ENCODE measurements around the gene NRIP1.

NRIP1 gene

GRCh38 chr21:15064576-15065391 lies at the start of gene NRIP1:
Gene NRIP1 (minus strand): TSS chr21:15065000. CDS start chr21:14968192, 96,808 bp downstream.
- peak; percentile 71 to 75 for ATAC-seq

DNA sequence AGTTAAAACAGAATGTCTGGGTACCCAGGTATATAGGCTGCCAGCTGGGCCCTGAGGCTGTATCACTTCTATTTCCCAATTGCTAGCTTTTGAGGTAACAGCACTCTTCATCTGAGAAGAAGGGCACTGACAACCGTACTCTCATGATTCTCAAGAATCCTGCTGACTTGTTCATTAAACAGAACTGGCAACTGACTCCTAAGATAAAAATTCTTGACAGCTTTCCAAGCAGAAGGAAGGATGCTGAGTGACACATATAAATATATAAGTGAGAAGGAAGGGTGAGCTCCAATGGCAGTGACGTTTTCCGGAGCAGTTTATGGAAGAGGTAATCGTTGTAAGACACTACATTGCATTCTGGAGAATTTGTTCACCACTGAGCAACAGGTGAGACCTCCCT lies 48.1 kb upstream of the NRIP1 start:
- no peak for ATAC-seq

- ATAC-seq: no peak
Observed at GRCh38 chr21:15108801-15109200, 44.0 kb upstream of the NRIP1 start.

DNA sequence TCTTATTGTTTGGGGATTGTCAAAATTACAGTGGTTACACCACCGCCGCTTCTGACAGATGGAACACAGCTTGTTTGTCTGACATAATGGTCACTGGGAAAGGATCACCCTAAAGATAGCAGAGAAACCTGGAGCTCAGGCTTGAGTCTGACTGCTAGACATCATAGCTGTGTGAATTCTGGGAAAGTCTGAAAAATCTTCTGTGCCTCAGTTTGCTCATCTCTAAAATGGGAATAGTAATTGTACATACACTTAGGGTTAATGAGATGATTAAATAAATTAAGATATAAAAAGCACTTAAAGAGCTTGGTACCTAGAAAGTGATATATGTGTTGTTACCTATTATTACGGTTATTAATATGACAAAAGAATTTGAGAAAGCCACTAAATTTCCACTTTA lies 39.7 kb upstream of the NRIP1 start:
- ATAC-seq: no peak

GRCh38 chr21:15098908-15099307 lies 34.1 kb upstream of the NRIP1 start:
- no peak for ATAC-seq

DNA sequence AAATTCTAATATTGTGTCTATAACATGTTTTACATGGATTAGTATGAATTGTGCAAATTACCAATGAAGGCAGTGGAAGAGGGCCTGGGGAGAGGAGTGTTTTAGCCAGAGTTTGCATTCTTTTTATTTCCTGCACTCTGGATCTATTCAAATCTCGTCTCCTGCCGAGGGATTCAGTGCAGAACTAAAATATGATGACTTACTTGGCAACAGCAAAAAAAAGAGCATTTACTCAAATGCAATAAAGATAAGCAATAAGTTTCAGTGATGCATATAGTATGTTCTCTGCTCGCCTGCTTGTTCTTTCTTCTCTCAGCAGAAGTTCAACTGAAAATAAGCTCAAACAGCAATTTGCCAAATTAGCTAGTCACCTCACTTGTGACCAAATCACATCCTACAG lies 33.4 kb upstream of the NRIP1 start:
- ATAC-seq: no peak

DNA sequence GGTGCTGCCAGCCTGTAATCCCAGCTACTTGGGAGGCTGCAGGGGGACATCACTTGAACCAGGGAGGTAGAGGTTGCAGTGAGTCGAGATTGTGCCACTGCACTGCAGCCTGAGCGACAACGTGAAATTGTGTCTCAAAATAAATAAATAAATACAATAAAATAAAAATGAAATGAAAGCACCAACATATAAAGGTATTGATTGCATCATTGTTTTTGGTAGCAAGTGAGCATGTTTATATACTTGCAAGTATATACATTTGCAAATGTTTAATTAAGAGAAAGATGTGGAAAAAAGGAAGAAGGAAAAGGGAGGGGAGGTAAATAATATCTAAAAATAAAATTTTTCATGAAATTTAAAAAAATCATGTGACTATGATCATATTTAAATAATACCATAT lies 32.8 kb upstream of the NRIP1 start:
- no peak for ATAC-seq

- ATAC-seq: no peak
Observed at GRCh38 chr21:15096146-15096545, 31.3 kb upstream of the NRIP1 start.

GRCh38 chr21:15095326-15095725 lies 30.5 kb upstream of the NRIP1 start:
- ATAC-seq: no peak

DNA sequence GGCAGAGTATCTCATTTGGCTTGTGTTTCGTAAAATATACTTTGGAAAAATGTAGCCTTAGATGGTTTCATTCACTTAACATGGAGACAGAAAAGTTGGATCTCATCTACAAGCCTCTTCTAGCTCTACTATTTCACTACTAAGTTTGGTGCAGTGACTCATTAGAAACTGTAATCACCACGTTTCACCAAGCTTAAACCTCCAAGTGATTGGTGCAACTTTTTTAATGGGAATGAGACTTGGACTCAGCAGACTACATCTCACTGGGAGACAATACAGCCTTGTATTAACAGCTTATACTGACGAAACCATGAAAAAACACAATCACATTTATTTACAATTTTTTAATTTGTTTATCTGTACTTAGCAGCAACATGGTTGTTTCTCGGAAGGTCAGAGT lies 29.9 kb upstream of the NRIP1 start:
- ATAC-seq: no peak

DNA sequence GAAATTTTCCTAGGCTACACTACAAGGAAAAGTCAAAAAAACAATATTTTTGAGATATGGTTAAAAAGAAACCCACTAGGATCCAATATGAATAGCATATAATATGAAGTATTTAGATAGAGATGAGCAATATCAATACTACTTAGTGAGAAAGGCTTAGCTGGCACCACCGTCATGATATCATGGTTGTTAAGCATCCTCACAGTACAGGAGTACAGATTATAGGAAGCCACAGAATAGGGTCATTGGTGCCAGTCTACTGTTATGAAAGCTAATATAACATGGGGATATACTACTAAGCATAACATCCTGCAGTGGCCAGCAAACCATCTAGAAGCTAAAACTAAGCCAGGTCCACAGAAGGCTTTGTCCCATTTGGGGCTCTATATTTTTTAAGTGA lies 28.4 kb upstream of the NRIP1 start:
- ATAC-seq: peak in 1 of 2 donors; percentile 46

DNA sequence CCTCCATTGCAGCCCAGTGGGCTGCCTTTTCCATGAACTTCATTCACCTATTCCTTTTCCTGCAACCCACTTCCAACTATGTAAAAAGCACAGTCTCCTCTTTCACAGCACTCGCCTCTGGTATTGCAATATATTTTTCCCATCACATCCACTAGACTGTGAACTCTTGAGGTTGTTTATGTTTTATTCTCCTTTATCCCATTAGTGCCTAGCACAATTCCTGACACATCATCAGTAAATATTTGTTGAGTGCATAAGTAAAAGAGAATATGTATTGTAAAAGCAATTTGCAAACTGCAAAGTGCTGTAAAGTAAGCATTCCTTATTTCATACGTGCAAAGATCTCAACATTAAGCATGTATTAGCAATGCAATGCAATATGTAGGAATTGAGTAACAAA lies 27.9 kb upstream of the NRIP1 start:
- no peak for ATAC-seq

GRCh38 chr21:15090390-15090789 lies 25.6 kb upstream of the NRIP1 start:
- ATAC-seq: no peak

- ATAC-seq: no peak
Observed at GRCh38 chr21:15088488-15088887, 23.7 kb upstream of the NRIP1 start.

GRCh38 chr21:15084668-15085067 lies 19.9 kb upstream of the NRIP1 start:
- ATAC-seq: no peak

DNA sequence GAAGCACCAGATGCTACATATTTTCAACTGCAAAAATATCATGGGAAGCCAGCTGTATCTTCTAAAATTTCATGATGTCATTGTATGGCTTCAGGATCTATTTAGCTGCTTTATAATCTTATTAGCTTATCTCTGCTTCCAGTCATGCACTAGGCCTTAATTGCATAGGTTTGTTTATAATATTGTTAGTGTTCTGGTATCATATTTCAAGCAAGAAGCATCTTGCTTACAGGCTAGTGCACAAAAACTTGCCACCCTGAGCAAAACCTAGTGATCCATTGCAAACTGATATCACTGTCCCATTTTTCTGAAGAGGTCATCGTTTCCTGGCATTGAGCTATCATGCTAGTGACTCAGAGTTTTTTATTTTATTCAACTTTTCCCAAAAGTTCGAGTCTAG lies 15.7 kb upstream of the NRIP1 start:
- ATAC-seq: no peak

- ATAC-seq: no peak
Observed at GRCh38 chr21:15079269-15079668, 14.5 kb upstream of the NRIP1 start.

DNA sequence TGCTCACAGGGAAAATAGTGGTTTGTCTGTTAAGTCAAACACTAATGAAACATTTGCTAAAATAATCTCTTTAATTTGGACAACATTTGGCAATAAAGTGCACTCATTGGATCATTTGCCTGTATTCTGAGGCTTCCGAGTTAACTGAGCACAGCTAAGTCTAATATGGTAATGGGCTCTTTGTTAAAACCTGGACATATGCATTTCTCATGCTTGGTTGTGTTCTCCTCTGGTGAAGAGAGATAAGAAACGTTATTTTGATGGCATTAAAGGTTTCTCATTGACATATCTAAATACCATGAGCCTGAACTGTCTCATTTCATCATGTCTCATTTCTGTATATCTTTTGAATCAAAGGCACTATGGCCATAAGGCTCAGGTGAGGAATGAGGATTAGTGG lies 13.4 kb upstream of the NRIP1 start:
- ATAC-seq: no peak

- ATAC-seq: no peak
Observed at GRCh38 chr21:15077529-15078145, 12.8 kb upstream of the NRIP1 start.

DNA sequence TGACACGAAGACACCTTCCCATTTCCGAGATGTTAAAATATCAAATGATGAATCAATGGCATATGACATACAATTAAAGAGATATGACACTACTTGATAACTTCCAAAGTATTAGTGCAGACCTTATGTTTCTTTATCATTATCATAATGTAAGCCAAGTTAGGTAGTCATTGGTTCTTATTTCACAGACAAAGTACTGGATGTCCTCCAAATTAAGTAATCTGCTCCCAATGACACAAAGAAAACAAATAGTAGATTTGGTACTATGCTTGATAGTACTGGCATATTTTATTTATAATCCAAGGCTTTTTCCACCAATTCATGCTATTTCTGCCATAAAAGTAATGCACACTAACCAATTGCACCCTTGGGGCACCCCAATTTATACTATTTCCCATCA lies 11.9 kb upstream of the NRIP1 start:
- ATAC-seq: no peak

DNA sequence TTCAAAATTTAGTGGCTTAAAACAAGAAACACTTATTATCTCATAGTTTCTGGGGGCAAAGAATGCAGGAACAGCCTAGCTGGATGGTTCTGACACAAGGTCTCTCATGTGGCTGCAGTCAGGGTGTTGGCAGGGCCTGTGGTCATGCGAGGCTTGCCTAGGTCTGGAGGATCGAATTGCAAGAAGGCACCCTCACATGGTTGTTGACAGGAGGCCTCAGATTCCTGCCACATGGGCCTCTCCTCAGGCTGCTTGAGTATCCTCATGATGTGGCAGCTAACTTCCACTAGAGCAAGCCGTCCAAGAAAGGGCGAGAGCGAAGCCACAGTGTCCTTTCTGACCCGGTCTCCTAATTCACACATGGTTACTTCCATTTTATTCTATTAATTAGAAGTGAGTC lies 6.2 kb upstream of the NRIP1 start:
- ATAC-seq: no peak

DNA sequence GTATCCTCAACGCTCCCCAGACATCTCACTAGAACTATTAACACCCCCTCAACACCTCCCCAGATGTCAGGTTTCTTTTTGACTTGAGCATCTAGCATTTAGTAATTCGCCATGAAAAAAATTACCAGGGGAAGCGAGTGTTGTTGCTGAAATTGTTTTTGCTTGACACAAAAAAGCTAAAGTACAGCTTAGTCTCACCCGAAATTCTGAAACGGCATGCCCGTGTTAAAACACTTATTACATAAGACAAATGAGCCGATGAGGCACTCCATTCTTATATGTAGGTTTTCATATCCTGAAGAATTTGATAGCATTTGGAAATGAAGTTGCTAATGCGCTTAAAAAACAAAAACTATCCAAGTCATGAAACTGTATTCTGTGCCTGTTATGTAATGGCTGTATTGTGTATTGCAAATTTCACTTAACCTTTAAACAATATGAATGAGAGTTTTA lies 1.3 kb upstream of the NRIP1 start:
- peak; percentile 8 to 15 for ATAC-seq

DNA sequence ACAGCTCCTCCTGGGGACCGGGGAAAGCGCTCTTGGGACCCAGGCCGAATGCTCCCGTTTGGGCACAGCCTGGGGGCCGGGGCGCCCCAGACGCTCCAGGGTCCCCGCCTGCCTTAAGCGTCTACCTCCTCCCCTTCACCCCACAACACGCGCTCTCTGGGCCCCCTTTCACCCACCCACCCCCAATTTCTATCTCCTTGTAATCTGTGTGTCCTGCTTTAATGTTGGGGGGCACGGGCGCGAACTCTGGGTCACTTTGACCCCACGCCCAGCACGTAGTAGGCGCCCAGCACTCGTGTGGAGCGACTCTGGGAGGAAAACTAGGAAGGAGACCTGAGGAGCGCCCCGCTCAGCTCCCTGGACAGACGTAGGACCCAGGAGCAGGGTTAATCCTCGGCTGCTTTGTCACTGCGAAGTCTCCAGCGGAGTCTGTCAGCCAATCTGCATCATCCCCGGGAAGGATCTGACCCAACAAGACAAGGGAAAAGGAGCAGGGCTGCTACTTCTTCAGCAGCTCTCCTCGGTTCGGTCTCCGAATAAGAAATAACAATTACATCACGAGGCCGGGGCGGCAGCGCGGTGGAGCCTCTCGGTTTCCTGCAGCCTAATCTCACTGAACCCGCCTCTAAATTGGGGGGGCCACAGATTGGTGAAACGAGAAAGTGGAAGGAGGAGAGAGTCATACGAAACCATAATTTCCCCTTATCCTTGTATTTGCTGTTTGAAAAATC lies 757 bp upstream of the NRIP1 start:
- ATAC-seq: peak; percentile 8 to 17
